Kidney capillary endothelial cell (primary cell): ENCODE results near the gene ABCA4.
"Not testable (repeated sequence)": the region's sequence is repeated elsewhere in the genome, so short reads cannot be mapped to it uniquely, and the experiment has no call there.

Experiments
- DNase-seq: peaks from one replicate; pipeline ENCODE4 v3.0.0-alpha.2; 2018; ENCODE audit warnings: low spot score

ABCA4 gene

GRCh38 chr1:94004924-94005323 is 116.0 kb downstream of the ABCA4 start:
- no peak for DNase-seq

- DNase-seq = no peak
These were observed 118.7 kb downstream of the ABCA4 start for GRCh38 chr1:94002046-94002787.

- DNase-seq = no peak
These were observed 119.4 kb downstream of the ABCA4 start for GRCh38 chr1:94001397-94002045.

GRCh38 chr1:94000510-94001282 is 120.3 kb downstream of the ABCA4 start:
- no peak for DNase-seq

- DNase-seq = no peak
These were observed 121.0 kb downstream of the ABCA4 start for GRCh38 chr1:93999840-94000415.

DNA sequence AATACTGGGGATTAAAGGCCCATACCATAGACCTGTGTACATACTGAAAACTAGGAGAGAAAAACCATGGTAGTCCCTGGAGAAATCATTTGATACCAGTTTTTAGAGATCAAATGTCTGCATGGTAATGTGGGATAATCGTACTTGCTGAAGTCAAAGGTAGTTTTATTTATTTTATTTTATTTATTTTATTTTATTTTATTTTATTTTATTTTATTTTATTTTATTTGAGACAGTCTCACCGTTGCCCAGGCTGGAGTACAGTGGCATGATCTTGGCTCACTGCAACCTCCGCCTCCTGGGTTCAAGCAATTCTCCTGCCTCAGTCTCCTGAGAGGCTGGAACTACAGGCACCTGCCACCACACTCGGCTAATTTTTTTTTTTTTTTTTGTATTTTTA is 122.4 kb downstream of the ABCA4 start:
- not testable (repeated sequence) for DNase-seq

GRCh38 chr1:93997756-93998155 is 123.2 kb downstream of the ABCA4 start:
- DNase-seq = no peak

GRCh38 chr1:93995837-93996536 is 125.0 kb downstream of the ABCA4 start:
- no peak for DNase-seq

DNA sequence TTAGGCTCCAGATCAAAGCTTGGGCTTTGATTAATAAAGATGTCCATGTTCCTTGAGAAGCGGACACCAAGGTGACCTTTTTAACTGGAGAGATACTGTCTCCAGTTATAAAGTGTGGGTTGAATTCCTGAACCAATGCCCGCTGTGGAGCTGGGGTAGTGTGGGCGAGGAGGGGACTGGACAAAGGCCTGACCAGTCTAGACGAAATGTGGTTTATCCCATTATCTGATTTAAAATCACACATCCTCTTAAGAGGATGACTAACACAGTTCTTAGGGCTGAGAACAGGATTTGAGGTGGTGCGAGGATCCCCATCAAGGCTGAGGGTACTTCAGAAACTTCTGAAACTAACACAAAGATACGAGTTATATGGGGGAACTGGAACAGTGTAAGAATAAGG is 127.2 kb downstream of the ABCA4 start:
- no peak for DNase-seq

DNA sequence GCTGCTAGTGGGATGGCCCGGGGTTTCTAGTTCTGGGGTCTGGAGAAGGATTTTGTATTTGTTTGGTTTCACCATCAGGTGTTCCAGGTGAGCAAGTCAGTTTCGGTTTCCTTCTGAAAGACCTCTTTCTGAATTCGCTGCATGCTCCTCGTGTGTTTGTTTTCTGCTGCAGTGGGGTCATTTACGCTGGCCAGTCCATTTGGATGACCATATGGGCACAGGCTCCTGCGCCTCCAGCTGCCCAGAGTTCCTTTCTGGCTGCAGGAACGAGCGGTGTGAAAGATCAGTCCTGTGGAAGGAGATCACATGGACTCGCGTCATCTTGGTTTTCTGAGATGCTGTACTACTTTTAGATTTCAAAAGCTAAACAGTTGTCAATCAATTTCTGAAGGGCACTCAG is 128.0 kb downstream of the ABCA4 start:
- no peak for DNase-seq

- DNase-seq = no peak
These were observed 128.8 kb downstream of the ABCA4 start for GRCh38 chr1:93992190-93992589.

GRCh38 chr1:93991271-93991670 is 129.7 kb downstream of the ABCA4 start:
- DNase-seq = no peak

DNA sequence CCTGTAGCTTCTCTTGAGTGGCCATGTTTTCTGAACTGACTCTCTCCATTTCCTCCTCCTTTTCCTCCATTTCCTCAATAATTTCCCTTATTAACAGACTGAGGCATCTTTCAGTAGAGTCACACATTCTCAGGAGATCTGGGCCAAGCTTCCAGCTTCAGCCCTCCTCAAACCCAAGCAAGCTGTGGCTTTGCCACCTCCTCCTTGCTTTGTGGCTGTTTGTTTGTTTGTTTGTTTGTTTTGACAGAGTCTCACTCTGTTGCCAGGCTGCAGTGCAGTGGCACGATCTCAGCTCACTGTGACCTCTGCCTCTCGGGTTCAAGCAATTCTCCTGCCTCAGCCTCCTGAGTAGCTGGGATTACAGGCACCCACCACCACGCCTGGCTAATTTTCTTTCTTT is 130.5 kb downstream of the ABCA4 start:
- not testable (repeated sequence) for DNase-seq

DNA sequence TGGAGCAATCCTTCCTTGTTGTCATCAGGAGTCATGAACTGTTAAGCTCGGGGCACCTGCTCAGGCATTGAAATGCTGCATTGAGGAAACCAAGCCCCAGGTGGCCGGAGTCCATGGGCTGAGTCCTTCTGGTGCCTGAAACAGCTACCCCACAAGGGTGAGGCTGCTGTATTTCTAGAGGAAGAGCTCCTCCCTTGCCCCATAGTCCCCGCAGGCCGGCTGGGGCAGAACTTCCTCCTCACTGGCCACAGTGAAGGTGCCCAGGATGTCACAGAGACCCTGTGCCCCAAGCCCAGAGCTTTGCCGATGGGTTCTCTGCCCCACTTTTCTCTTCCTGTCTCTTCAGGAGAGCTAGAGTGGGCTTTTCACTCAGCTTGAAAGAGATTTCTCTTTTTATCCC is 130.9 kb downstream of the ABCA4 start:
- no peak for DNase-seq

DNA sequence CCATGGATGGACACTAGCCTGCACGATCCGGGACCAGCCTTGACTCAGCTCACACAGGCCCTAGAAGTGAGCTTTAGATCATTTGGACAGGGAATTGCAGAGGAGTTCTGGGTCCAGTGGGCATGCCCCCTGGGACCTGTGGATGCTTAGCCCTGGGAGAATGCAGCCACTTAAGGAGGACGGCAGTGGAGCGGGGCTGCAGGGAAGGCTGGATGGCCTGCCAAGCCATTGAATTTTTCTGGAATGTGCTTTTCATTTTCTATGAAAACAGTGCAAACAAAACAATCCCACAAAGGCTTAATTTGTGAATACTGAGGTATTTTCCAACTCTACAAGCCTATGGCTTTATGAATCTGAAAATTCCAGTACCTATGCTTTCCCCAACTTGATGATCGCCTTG is 131.3 kb downstream of the ABCA4 start:
- DNase-seq = no peak

GRCh38 chr1:93988634-93989350 is 132.2 kb downstream of the ABCA4 start:
- DNase-seq = peak; percentile 23

- no peak for DNase-seq
These were observed 139.7 kb downstream of the ABCA4 start for GRCh38 chr1:93981274-93981667.

DNA sequence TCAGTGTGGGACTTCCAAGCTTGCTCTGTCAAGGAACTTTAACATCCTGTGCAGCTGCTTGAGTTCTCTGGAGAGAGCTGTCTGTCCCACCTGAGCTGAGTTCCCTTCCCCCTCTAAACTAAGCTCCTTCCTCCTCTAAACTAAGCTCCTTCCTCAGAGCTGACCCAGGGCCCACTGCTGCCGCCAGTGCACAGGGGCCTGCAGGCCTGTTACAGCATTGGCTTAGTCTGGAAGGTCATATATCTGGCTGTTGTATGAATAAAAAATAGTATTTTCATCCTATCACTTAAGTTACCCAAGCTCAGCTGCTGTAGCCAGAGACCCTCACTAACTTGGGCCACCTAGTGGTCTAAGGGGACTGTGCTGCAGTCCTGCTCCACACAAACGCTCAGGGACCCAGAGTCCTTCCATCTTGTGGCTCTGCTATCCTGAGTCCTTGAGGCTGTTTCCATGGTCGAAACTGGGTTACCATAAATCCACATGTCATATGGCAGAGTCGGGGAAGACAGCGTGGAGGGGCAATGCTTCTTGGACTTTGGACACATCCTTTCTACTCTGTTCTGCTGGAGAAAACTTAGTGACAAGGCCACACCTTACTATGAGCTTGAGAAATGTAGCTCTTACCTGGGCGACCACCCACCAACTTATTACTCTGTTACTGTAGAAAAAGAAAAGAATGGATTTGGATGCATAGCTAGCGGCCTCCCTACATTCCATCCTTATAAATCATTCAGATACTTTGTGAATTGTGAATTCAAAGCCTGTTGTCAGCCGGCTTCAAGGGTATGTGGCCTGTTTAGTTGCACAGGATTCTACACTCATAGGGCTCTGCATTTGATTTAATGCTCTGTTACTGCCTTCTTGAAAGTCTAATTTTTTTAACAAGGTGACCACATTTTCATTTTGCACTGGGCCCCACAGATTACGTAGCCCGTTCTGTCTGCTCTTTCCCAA is 140.4 kb downstream of the ABCA4 start:
- DNase-seq = no peak

DNA sequence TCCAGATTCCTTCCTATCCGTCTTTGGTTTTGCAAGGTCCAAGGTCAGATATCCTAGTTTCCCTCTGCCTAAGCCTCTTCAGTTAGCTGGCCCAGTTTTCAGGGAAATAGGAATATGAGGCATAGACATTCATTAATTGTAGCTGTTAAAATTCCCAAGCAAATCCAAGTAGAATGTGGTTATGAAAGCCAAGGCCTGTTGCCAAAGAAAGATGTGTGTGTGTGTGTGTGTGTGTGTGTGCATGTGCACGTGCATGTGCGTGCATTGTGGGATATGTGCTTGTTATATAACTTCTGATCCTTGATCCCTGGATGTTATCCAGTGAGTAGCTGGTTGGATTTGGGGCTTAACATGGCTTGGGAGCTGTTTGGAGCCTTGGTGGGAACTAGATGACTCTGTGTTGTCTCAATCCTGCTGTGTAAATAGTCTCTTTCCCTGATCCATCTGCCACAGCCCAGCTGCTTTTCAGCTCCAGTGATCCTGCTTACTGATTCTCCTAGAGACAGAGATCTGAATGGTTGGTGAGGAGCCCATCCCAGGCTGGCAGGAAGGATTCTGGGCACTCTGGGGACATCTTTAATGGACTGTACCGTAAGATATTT is 141.1 kb downstream of the ABCA4 start:
- no peak for DNase-seq
